Measurements from ENCODE around the gene BCCIP.

Gene BCCIP

DNA sequence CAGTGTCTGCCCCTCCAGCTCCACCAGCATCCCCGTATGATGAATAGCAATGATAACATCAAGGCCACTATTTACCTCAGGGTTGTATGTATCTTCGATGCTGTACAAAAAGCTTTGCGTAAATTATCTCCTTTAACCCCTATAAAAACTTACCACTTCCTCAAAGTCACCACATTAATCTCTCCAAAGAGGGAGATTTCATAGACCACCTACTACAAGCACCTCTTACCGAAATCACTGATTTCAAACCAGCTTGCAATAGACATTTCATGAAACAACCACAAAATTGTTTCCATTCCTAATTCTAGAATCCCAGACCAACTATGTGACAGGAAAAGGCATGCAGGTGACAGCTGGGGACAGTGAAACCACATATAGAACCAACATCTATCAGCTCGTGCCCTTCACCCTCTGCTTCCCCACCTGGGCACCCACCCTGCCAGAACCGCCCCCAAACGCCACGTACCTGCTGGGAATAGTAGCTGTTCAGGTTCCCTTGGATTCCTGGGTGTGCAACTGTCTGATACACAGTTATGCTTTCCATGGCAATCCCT is 27.6 kb upstream of the BCCIP start:
- no peak overlapping the region for H2BK5ac ChIP-seq (ENCODE audit: low read depth, low read length, poor library complexity)
- no peaks in the 10 kb centered on the region for H3K9me3 ChIP-seq (ENCODE audit: insufficient read depth, low read depth, low read length)
- H3K4ac ChIP-seq (ENCODE audit: low read depth, low read length): no peak overlapping the region
- H3K36me3 ChIP-seq (ENCODE audit: control insufficient read depth in 1 of 2, insufficient read depth in 2 of 2, low read length in 2 of 2): peaks cover 22% of the 10 kb centered on the region in 2 experiments
- H3K79me1 ChIP-seq (ENCODE audit: low read length): no peaks in the 10 kb centered on the region
- no peak overlapping the region for H2AK5ac ChIP-seq (ENCODE audit: low read length)
- H4K8ac ChIP-seq (ENCODE audit: low read depth, low read length): no peak overlapping the region
- no peak overlapping the region for H3K27ac ChIP-seq (ENCODE audit: low read depth, low read length)
- no peak overlapping the region for H3K14ac ChIP-seq (ENCODE audit: low read length)
- H3K9ac ChIP-seq (ENCODE audit: low read length): no peak overlapping the region
- no peak overlapping the region for H3K23ac ChIP-seq (ENCODE audit: low read length)
- no peak overlapping the region for H3K4me2 ChIP-seq (ENCODE audit: low read length)
- H3K4me1 ChIP-seq (ENCODE audit: control insufficient read depth in 1 of 2, insufficient read depth in 2 of 2, low read length in 2 of 2): no peaks in the 10 kb centered on the region
- peak in 1 of 2 donors; percentile 45 for DNase-seq
- no peak overlapping the region for H2AFZ ChIP-seq (ENCODE audit: insufficient read depth, low read length, poor library complexity)
- WGBS (ENCODE audit: extremely low coverage, insufficient coverage, insufficient read length): 100% methylated on average over 1 of the region's 8 CpGs
- no peak overlapping the region for H4K91ac ChIP-seq (ENCODE audit: low read depth, low read length)
- no peak overlapping the region for H2BK120ac ChIP-seq (ENCODE audit: insufficient read depth, low read length, poor library complexity)
- no peak overlapping the region for H2BK12ac ChIP-seq (ENCODE audit: low read length)
- no peak overlapping the region for H3K18ac ChIP-seq (ENCODE audit: low read length)
- H3K4me3 ChIP-seq (ENCODE audit: low read depth, low read length): no peak overlapping the region
- H4K12ac ChIP-seq (ENCODE audit: low read depth, low read length): no peak overlapping the region
- H3K27me3 ChIP-seq (ENCODE audit: insufficient read depth, low read length): no peaks in the 10 kb centered on the region
- H3K79me2 ChIP-seq (ENCODE audit: control insufficient read depth, insufficient read depth, low read length, poor library complexity): no peaks in the 10 kb centered on the region

DNA sequence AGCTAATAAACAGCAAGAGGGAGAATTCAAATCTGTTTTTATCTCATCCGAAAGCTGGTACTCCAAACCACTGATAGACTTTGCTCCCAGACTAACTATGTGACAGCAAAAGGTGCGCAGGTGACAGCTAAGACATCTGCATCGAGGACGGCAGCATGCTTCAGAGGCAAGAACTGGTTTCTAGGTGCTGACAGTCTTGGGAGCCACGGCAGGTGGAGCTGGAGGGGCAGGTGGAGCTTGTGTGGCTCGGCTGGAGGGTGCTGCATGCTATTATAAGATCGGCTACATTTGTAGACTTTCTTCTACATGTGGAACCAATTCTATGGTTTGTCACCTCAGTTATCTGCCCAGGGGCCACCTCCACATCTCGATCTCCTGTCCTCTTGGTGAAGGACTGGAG is 25.9 kb upstream of the BCCIP start:
- no peak overlapping the region for H2BK120ac ChIP-seq (ENCODE audit: insufficient read depth, low read length, poor library complexity)
- H2AK5ac ChIP-seq (ENCODE audit: low read length): no peak overlapping the region
- no peaks in the 10 kb centered on the region for H3K4me1 ChIP-seq (ENCODE audit: control insufficient read depth in 1 of 2, insufficient read depth in 2 of 2, low read length in 2 of 2)
- H2BK5ac ChIP-seq (ENCODE audit: low read depth, low read length, poor library complexity): no peak overlapping the region
- H4K12ac ChIP-seq (ENCODE audit: low read depth, low read length): no peak overlapping the region
- H3K36me3 ChIP-seq (ENCODE audit: control insufficient read depth in 1 of 2, insufficient read depth in 2 of 2, low read length in 2 of 2): peaks cover 16 to 18% of the 10 kb centered on the region in 2 experiments
- H3K4me2 ChIP-seq (ENCODE audit: low read length): no peak overlapping the region
- no peak overlapping the region for H4K8ac ChIP-seq (ENCODE audit: low read depth, low read length)
- no peak overlapping the region for H3K23ac ChIP-seq (ENCODE audit: low read length)
- H4K91ac ChIP-seq (ENCODE audit: low read depth, low read length): no peak overlapping the region
- H3K79me1 ChIP-seq (ENCODE audit: low read length): no peaks in the 10 kb centered on the region
- H3K27me3 ChIP-seq (ENCODE audit: insufficient read depth, low read length): no peaks in the 10 kb centered on the region
- H3K9me3 ChIP-seq (ENCODE audit: insufficient read depth, low read depth, low read length): no peaks in the 10 kb centered on the region
- DNase-seq: peak in 1 of 2 donors; percentile 47
- no peak overlapping the region for H3K4ac ChIP-seq (ENCODE audit: low read depth, low read length)
- H3K4me3 ChIP-seq (ENCODE audit: low read depth, low read length): no peak overlapping the region
- H3K9ac ChIP-seq (ENCODE audit: low read length): no peak overlapping the region
- H3K18ac ChIP-seq (ENCODE audit: low read length): no peak overlapping the region
- H3K14ac ChIP-seq (ENCODE audit: low read length): no peak overlapping the region
- no peak overlapping the region for H3K27ac ChIP-seq (ENCODE audit: low read depth, low read length)
- no peaks in the 10 kb centered on the region for H3K79me2 ChIP-seq (ENCODE audit: control insufficient read depth, insufficient read depth, low read length, poor library complexity)
- no CpG with 5 or more reads among the region's 8 CpGs for WGBS (ENCODE audit: extremely low coverage, insufficient coverage, insufficient read length)
- H2BK12ac ChIP-seq (ENCODE audit: low read length): no peak overlapping the region
- H2AFZ ChIP-seq (ENCODE audit: insufficient read depth, low read length, poor library complexity): no peak overlapping the region

DNA sequence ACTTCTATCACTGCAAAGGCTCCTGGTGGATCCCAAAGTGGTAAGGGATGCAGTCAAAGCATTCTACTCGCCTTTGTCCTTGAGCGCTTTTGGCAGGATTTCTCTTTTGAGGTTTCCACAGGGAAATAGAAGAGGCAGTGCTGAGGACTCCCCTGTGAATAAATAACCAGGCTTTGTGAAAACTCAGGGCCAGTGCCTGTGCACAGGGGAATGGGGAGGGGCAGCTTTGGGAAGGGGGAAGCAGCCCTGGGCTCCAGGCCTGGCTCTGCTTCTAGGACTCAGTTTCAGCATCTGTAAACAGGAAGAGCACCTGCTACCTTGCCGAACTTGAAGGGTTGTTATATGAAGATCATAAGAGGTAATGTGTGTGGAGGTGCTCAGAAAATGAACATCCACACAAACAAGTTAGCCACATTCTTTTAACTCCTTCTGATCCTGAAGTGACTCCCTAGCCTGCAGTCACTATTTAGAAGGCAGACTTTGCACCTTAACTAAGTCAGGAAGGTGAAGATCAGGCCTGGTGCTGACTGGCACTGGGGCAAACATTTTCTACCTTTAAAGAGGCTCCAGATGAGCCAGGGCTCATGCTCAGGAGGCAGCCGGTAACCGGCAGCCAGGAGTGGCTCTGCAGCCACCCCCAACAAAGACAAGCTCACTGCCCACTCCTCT is 25.2 kb upstream of the BCCIP start:
- no peaks in the 10 kb centered on the region for H3K79me1 ChIP-seq (ENCODE audit: low read length)
- no peaks in the 10 kb centered on the region for H3K27me3 ChIP-seq (ENCODE audit: insufficient read depth, low read length)
- no peak overlapping the region for H2AK5ac ChIP-seq (ENCODE audit: low read length)
- H2BK5ac ChIP-seq (ENCODE audit: low read depth, low read length, poor library complexity): no peak overlapping the region
- no peak overlapping the region for H3K27ac ChIP-seq (ENCODE audit: low read depth, low read length)
- no peaks in the 10 kb centered on the region for H3K4me1 ChIP-seq (ENCODE audit: control insufficient read depth in 1 of 2, insufficient read depth in 2 of 2, low read length in 2 of 2)
- H3K4me3 ChIP-seq (ENCODE audit: low read depth, low read length): no peak overlapping the region
- no peak overlapping the region for H3K9ac ChIP-seq (ENCODE audit: low read length)
- H2BK120ac ChIP-seq (ENCODE audit: insufficient read depth, low read length, poor library complexity): no peak overlapping the region
- no peak for DNase-seq
- peaks cover 10 to 13% of the 10 kb centered on the region in 2 experiments for H3K36me3 ChIP-seq (ENCODE audit: control insufficient read depth in 1 of 2, insufficient read depth in 2 of 2, low read length in 2 of 2)
- no peak overlapping the region for H3K4me2 ChIP-seq (ENCODE audit: low read length)
- H4K12ac ChIP-seq (ENCODE audit: low read depth, low read length): no peak overlapping the region
- WGBS (ENCODE audit: extremely low coverage, insufficient coverage, insufficient read length): no CpG with 5 or more reads among the region's 5 CpGs
- H4K8ac ChIP-seq (ENCODE audit: low read depth, low read length): no peak overlapping the region
- no peak overlapping the region for H2BK12ac ChIP-seq (ENCODE audit: low read length)
- H3K9me3 ChIP-seq (ENCODE audit: insufficient read depth, low read depth, low read length): no peaks in the 10 kb centered on the region
- H3K14ac ChIP-seq (ENCODE audit: low read length): no peak overlapping the region
- H3K23ac ChIP-seq (ENCODE audit: low read length): no peak overlapping the region
- no peaks in the 10 kb centered on the region for H3K79me2 ChIP-seq (ENCODE audit: control insufficient read depth, insufficient read depth, low read length, poor library complexity)
- no peak overlapping the region for H3K4ac ChIP-seq (ENCODE audit: low read depth, low read length)
- H3K18ac ChIP-seq (ENCODE audit: low read length): no peak overlapping the region
- no peak overlapping the region for H4K91ac ChIP-seq (ENCODE audit: low read depth, low read length)
- no peak overlapping the region for H2AFZ ChIP-seq (ENCODE audit: insufficient read depth, low read length, poor library complexity)

DNA sequence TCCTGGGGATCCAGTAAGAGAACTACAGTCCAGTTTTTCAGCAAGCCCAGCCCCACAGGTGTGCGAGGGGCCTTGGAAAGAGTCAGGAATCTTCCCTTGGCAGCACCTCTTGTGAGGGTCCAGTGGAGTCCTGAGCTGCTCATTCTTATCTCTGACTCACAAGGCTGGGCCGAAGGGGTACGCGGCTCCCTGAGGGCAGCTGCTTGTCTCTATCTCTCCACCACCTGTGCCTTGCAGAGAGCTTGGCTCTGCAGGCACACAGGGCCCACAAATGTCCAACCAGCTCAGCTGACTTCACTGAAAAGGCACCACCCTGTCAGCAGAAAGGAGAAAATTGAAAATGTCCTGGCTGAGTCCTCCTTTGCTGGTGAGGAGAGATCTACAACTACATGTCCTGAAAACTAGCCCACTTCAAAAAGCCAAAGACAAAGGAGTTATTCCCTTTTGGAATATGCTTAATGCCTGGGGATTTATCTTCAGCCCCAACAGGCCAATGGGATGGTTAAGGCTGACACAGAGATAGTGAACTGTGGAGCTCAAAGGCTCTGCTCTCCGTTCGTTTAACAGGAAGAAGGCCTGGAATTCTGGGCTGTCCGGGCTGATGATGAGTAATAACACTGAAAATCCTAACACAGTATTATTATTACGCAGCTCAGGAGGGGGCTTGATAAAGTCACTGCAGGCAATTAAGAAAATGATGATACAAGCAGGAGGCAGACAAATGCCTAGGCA is 23.7 kb upstream of the BCCIP start:
- WGBS (ENCODE audit: extremely low coverage, insufficient coverage, insufficient read length): no CpG with 5 or more reads among the region's 8 CpGs
- Histone ChIP-seq H3K9me3 (ENCODE audit: insufficient read depth, low read depth, low read length) (no peaks in the 10 kb centered on the region), H3K9ac (ENCODE audit: low read length) (no peak overlapping the region), H2BK12ac (ENCODE audit: low read length) (no peak overlapping the region), H3K23ac (ENCODE audit: low read length) (no peak overlapping the region), H2BK120ac (ENCODE audit: insufficient read depth, low read length, poor library complexity) (no peak overlapping the region), H4K8ac (ENCODE audit: low read depth, low read length) (no peak overlapping the region), H3K14ac (ENCODE audit: low read length) (no peak overlapping the region), H3K36me3 (ENCODE audit: control insufficient read depth in 1 of 2, insufficient read depth in 2 of 2, low read length in 2 of 2) (peaks cover 4 to 9% of the 10 kb centered on the region in 2 experiments), H3K79me2 (ENCODE audit: control insufficient read depth, insufficient read depth, low read length, poor library complexity) (no peaks in the 10 kb centered on the region), H2AK5ac (ENCODE audit: low read length) (no peak overlapping the region), H3K27me3 (ENCODE audit: insufficient read depth, low read length) (no peaks in the 10 kb centered on the region), H3K18ac (ENCODE audit: low read length) (no peak overlapping the region), H3K4ac (ENCODE audit: low read depth, low read length) (no peak overlapping the region), H3K4me3 (ENCODE audit: low read depth, low read length) (no peak overlapping the region), H3K27ac (ENCODE audit: low read depth, low read length) (no peak overlapping the region), H2BK5ac (ENCODE audit: low read depth, low read length, poor library complexity) (no peak overlapping the region), H4K91ac (ENCODE audit: low read depth, low read length) (no peak overlapping the region), H4K12ac (ENCODE audit: low read depth, low read length) (no peak overlapping the region), H3K79me1 (ENCODE audit: low read length) (no peaks in the 10 kb centered on the region), H3K4me2 (ENCODE audit: low read length) (no peak overlapping the region), H2AFZ (ENCODE audit: insufficient read depth, low read length, poor library complexity) (no peak overlapping the region), H3K4me1 (ENCODE audit: control insufficient read depth in 1 of 2, insufficient read depth in 2 of 2, low read length in 2 of 2) (no peaks in the 10 kb centered on the region)
- no peak for DNase-seq
